Endothelial cell of umbilical vein (primary cell): ENCODE measurements around the gene GMNN.

ENCODE experiments used
- EZH2 ChIP-seq: IDR thresholded peaks from 2 replicates; pipeline ENCODE4 v1.6.1; 2012; ENCODE audit warnings: borderline replicate concordance, low read depth, mild to moderate bottlenecking, moderate library complexity, low read length, inconsistent platforms; ENCODE audit not compliant: severe bottlenecking
- FOS ChIP-seq: IDR thresholded peaks from 2 replicates; pipeline ENCODE4 v1.6.1; 2011; ENCODE audit warnings: mild to moderate bottlenecking, low read length, moderate library complexity, borderline replicate concordance; ENCODE audit not compliant: insufficient read depth
- GATA2 ChIP-seq: IDR thresholded peaks from 2 replicates; pipeline ENCODE4 v1.7.0; 2011; ENCODE audit warnings: low read depth, mild to moderate bottlenecking, moderate library complexity, mixed read lengths, low read length; ENCODE audit not compliant: insufficient read length, insufficient read depth
- POLR2A ChIP-seq: IDR thresholded peaks from 2 replicates; pipeline ENCODE4 v1.6.1; 2012; ENCODE audit warnings: low read depth, mild to moderate bottlenecking, control low read depth, low read length
- POLR2AphosphoS5 ChIP-seq: IDR thresholded peaks from 2 replicates; pipeline ENCODE4 v1.6.1; 2012; ENCODE audit warnings: low read depth, mild to moderate bottlenecking, control low read depth, low read length, moderate library complexity; ENCODE audit not compliant: insufficient read depth
- TF ChIP-seq, protein P1 (sequence below), 2 donors: IDR thresholded peaks; 1 replicate in 1 of 2; 2 replicates in 1 of 2; pipeline ENCODE4 v1.5.1; 2011; ENCODE audit warnings: low read length in 2 of 2, mild to moderate bottlenecking in 2 of 2, moderate library complexity in 2 of 2, control low read depth in 1 of 2, inconsistent platforms in 1 of 2, low read depth in 1 of 2; ENCODE audit not compliant: insufficient read depth in 1 of 2; ENCODE audit errors: extremely low read depth in 1 of 2
- TF ChIP-seq, protein P2 (sequence below): IDR thresholded peaks from 2 replicates; pipeline ENCODE4 v1.6.1; 2011; ENCODE audit not compliant: insufficient read depth, insufficient read length

- TF ChIP-seq, protein P1, sequence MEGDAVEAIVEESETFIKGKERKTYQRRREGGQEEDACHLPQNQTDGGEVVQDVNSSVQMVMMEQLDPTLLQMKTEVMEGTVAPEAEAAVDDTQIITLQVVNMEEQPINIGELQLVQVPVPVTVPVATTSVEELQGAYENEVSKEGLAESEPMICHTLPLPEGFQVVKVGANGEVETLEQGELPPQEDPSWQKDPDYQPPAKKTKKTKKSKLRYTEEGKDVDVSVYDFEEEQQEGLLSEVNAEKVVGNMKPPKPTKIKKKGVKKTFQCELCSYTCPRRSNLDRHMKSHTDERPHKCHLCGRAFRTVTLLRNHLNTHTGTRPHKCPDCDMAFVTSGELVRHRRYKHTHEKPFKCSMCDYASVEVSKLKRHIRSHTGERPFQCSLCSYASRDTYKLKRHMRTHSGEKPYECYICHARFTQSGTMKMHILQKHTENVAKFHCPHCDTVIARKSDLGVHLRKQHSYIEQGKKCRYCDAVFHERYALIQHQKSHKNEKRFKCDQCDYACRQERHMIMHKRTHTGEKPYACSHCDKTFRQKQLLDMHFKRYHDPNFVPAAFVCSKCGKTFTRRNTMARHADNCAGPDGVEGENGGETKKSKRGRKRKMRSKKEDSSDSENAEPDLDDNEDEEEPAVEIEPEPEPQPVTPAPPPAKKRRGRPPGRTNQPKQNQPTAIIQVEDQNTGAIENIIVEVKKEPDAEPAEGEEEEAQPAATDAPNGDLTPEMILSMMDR (IDR thresholded peaks at IDR 0.05; ENCODE audit: extremely low read depth in 1 of 2, insufficient read depth in 1 of 2, low read depth in 1 of 2, low read length in 2 of 2): no peak
- TF ChIP-seq POLR2A (no peak), EZH2 (no peak), GATA2 (no peak), FOS (no peak), POLR2AphosphoS5 (no peak)
- TF ChIP-seq, protein P2, sequence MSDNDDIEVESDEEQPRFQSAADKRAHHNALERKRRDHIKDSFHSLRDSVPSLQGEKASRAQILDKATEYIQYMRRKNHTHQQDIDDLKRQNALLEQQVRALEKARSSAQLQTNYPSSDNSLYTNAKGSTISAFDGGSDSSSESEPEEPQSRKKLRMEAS: no peak
Measured at GRCh38 chr6:24809728-24810127, 35.0 kb downstream of the GMNN start.
